ENCODE measurements around the gene CTDSP2.
"Not testable (repeated sequence)": the region's sequence is repeated elsewhere in the genome, so short reads cannot be mapped to it uniquely, and the experiment has no call there.

CTDSP2 gene

DNA sequence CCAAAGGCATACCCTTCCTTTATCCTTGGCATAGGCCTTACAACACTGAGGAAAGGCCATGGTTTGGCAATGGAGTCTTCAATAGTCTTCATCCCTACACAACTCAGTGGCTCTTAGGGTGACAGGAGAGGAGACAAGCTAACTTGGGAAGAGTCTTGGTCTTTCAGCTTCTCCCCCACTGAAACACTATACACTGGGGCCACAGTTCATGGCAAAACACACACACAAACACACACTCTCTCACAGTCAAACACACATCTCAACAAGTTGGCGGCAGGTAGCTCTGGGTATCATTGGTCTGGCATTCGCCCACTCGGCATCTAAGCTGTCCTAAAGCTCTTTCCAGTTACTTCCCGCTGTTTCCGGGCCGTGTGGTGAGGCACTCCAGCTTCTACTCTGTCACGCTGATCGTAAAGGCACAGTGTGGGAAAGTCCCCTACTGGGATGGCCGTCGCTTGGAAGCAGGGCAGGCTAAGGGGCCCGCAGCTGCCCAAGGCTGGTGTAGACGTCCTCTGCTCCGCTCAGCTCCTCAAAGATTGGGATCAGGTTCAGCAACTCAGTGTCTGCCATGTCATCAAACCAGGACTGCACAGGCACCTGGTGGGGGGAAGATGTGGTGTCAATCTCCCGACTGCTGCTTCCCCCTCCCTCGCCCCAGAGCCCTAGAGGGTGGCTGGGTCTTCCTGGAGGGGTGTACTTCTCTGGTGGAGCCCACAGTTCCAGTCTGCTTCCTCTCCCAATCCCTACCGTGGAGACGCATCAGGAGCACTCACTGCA is 23.2 kb downstream of the CTDSP2 start:
- Histone ChIP-seq H3K4me3 (ENCODE audit: low read length) (no peak overlapping the region), H3K27me3 (ENCODE audit: low read depth, low read length) (no peaks in the 10 kb centered on the region), H3K27ac (ENCODE audit: low read length) (no peak overlapping the region), H4K20me1 (ENCODE audit: insufficient read depth, low read length) (no peaks in the 10 kb centered on the region), H3K4me1 (ENCODE audit: low read length) (no peaks in the 10 kb centered on the region), H3K4me2 (ENCODE audit: low read length) (no peak overlapping the region), H3K36me3 (replicated peaks; ENCODE audit: low read depth, low read length) (peaks cover 47% of the 10 kb centered on the region), H3K79me2 (ENCODE audit: low read length) (no peaks in the 10 kb centered on the region), H3K9me3 (ENCODE audit: insufficient read depth, low read length) (no peaks in the 10 kb centered on the region), H2AFZ (ENCODE audit: low read depth, low read length) (no peak overlapping the region), H3K9ac (ENCODE audit: low read length) (no peak overlapping the region)
- TF ChIP-seq, protein P1, sequence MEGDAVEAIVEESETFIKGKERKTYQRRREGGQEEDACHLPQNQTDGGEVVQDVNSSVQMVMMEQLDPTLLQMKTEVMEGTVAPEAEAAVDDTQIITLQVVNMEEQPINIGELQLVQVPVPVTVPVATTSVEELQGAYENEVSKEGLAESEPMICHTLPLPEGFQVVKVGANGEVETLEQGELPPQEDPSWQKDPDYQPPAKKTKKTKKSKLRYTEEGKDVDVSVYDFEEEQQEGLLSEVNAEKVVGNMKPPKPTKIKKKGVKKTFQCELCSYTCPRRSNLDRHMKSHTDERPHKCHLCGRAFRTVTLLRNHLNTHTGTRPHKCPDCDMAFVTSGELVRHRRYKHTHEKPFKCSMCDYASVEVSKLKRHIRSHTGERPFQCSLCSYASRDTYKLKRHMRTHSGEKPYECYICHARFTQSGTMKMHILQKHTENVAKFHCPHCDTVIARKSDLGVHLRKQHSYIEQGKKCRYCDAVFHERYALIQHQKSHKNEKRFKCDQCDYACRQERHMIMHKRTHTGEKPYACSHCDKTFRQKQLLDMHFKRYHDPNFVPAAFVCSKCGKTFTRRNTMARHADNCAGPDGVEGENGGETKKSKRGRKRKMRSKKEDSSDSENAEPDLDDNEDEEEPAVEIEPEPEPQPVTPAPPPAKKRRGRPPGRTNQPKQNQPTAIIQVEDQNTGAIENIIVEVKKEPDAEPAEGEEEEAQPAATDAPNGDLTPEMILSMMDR (IDR thresholded peaks at IDR 0.05; ENCODE audit: low read depth, low read length): no peak
- TF ChIP-seq EZH2phosphoT487 (IDR thresholded peaks at IDR 0.05; ENCODE audit: low read depth): no peak

DNA sequence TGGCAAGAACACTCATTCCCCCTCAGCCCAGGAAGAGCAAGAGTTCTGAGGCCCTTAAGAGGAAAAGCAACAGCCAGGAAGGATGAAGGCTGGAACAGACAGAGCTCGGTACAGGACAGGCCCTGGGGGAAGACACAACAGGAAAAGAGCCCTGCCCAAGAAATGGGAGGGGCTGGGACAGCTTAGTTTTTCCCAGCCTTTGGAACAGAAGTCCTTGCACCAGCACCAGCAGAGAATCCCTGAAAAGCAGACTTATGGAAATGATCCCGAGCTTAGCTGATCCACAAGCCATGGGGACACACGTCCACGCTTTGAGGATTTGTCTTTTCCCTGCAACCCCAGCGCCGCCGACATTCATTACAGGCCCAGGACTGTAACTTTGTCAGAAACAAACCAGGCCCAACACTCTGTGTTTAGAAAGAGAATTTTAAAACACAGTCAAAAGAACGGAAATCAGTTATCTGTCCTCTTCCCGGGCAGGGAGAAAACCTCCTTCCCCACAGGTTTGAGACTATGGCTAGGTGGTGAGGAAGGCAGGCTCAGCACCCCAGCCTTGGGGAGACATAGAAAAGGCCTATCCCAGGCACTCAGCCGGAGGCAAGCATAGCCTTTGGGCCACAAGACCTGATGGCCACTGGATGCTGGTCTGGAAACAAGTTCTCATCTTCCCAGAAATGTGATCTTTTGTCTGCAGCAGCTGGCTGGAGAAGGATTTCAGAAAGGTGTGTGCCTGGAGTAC is 24.0 kb downstream of the CTDSP2 start:
- no peaks in the 10 kb centered on the region for H3K4me1 ChIP-seq (ENCODE audit: low read length)
- no peaks in the 10 kb centered on the region for H4K20me1 ChIP-seq (ENCODE audit: insufficient read depth, low read length)
- no peak overlapping the region for H3K27ac ChIP-seq (ENCODE audit: low read length)
- H3K4me2 ChIP-seq (ENCODE audit: low read length): no peak overlapping the region
- no peaks in the 10 kb centered on the region for H3K9me3 ChIP-seq (ENCODE audit: insufficient read depth, low read length)
- no peaks in the 10 kb centered on the region for H3K27me3 ChIP-seq (ENCODE audit: low read depth, low read length)
- peaks cover 42% of the 10 kb centered on the region for H3K36me3 ChIP-seq (replicated peaks; ENCODE audit: low read depth, low read length)
- H2AFZ ChIP-seq (ENCODE audit: low read depth, low read length): no peak overlapping the region
- no peaks in the 10 kb centered on the region for H3K79me2 ChIP-seq (ENCODE audit: low read length)
- H3K9ac ChIP-seq (ENCODE audit: low read length): no peak overlapping the region
- no peak overlapping the region for H3K4me3 ChIP-seq (ENCODE audit: low read length)
- TF ChIP-seq, protein P1 (IDR thresholded peaks at IDR 0.05; ENCODE audit: low read depth, low read length): no peak
- TF ChIP-seq EZH2phosphoT487 (IDR thresholded peaks at IDR 0.05; ENCODE audit: low read depth): no peak

DNA sequence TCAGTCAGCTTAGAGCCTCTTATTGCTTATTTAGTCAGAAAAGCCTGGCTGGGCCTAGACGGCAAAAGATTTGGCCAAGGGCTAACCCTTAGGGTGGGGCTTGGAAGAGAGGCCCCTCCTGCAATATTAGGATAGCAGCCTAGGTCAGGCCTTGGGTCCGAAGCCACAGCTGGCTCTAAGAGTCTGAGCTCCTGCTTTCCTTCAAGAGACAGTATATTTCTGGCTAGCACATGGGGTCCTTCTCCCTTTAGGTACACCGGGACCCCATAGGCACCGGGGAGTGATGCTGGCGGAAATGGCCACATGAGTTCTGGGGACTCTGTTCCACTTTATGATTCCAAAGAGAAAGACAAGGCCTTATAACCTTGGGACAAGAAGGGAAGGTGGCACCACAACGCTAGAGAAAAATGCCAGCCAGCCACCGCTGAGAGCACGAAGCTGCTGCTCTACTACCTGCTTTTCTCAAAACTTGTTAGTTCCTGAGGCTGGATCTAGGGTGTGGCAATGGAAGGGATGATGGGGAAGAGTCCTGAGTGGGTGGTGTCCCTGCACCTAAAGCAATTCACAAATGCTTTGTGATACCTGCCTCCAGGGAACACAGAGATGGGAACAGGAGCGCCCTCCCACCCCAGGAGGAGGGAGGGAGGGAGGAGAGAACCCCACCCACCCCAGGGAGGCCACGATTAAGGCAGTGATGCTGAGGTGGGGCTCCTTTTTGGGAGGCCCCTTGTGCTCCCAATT is 24.9 kb downstream of the CTDSP2 start:
- H3K9me3 ChIP-seq (ENCODE audit: insufficient read depth, low read length): no peaks in the 10 kb centered on the region
- no peak overlapping the region for H3K27ac ChIP-seq (ENCODE audit: low read length)
- H3K36me3 ChIP-seq (replicated peaks; ENCODE audit: low read depth, low read length): peaks cover 33% of the 10 kb centered on the region
- no peaks in the 10 kb centered on the region for H4K20me1 ChIP-seq (ENCODE audit: insufficient read depth, low read length)
- H3K4me3 ChIP-seq (ENCODE audit: low read length): no peak overlapping the region
- no peaks in the 10 kb centered on the region for H3K79me2 ChIP-seq (ENCODE audit: low read length)
- H3K4me2 ChIP-seq (ENCODE audit: low read length): no peak overlapping the region
- no peak overlapping the region for H2AFZ ChIP-seq (ENCODE audit: low read depth, low read length)
- H3K4me1 ChIP-seq (ENCODE audit: low read length): no peaks in the 10 kb centered on the region
- H3K9ac ChIP-seq (ENCODE audit: low read length): no peak overlapping the region
- TF ChIP-seq EZH2phosphoT487 (IDR thresholded peaks at IDR 0.05; ENCODE audit: low read depth): no peak
- TF ChIP-seq, protein P1 (IDR thresholded peaks at IDR 0.05; ENCODE audit: low read depth, low read length): no peak
- H3K27me3 ChIP-seq (ENCODE audit: low read depth, low read length): no peaks in the 10 kb centered on the region

DNA sequence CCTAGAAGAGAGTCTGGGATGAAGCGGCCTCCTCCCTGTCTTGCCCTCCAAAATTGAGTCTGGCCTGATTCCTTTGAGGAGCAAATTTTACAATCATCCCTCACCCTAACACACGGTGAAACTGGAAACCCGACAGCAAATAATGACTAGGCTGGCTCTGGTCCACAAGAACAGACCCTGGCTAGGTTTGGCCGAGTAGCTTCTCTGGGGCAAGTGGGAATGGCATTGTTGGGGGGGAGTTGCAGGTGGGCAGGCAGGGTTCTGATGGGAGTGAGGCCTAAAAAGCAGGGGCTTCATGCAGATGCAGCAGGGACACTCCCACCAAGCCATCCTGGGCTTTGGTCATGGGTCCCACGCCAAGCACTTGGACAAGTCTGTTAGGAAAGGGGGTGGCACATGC is 25.5 kb downstream of the CTDSP2 start:
- not testable (repeated sequence) for H4K20me1 ChIP-seq (ENCODE audit: insufficient read depth, low read length); H3K79me2 ChIP-seq (ENCODE audit: low read length); H3K9me3 ChIP-seq (ENCODE audit: insufficient read depth, low read length); H2AFZ ChIP-seq (ENCODE audit: low read depth, low read length); H3K4me1 ChIP-seq (ENCODE audit: low read length); H3K4me3 ChIP-seq (ENCODE audit: low read length); H3K9ac ChIP-seq (ENCODE audit: low read length); H3K4me2 ChIP-seq (ENCODE audit: low read length); H3K27me3 ChIP-seq (ENCODE audit: low read depth, low read length); H3K27ac ChIP-seq (ENCODE audit: low read length)
- peaks cover 28% of the 10 kb centered on the region for H3K36me3 ChIP-seq (replicated peaks; ENCODE audit: low read depth, low read length)

DNA sequence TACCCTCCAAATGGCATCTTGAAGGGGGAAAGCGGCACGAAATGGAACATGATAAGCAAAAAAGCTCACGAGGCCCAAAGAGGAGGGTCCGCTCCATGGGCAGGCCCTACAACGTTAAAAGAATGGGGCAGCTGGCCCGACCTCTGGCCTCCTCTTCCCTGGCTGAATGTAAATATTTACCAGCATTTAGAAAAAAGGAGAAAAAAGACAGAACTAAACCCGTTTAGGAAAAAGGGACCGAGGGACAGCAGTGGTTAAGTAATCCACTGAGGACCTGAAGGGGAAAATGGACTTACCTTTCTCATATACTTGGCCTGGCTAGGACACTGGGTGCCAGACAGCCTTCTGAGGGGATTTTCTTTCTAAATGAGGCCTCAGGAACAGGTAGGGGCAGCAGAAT is 26.4 kb downstream of the CTDSP2 start:
- not testable (repeated sequence) for H3K27ac ChIP-seq (ENCODE audit: low read length)

DNA sequence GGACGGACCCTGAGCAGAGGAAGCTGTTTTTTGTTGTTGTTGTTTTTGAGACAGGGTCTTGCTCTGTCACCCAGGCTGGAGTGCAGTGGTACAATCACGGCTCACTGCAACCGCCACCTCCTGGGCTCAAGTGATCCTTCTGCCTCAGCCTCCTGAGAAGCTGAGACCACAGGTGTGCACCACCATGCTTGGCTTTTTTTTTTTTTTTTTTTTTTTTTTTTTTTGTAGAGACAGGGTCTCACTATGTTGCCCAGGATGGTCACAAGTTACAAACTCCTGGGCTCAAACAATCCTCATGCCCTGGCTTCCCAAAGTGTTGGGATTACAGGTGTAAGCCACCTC is 28.6 kb downstream of the CTDSP2 start:
- H2AFZ ChIP-seq (ENCODE audit: low read depth, low read length); H3K4me2 ChIP-seq (ENCODE audit: low read length); H3K9ac ChIP-seq (ENCODE audit: low read length); H3K79me2 ChIP-seq (ENCODE audit: low read length); H3K4me1 ChIP-seq (ENCODE audit: low read length); H3K4me3 ChIP-seq (ENCODE audit: low read length); H3K27ac ChIP-seq (ENCODE audit: low read length); H3K9me3 ChIP-seq (ENCODE audit: insufficient read depth, low read length); H3K27me3 ChIP-seq (ENCODE audit: low read depth, low read length); H4K20me1 ChIP-seq (ENCODE audit: insufficient read depth, low read length): not testable (repeated sequence)
- H3K36me3 ChIP-seq (replicated peaks; ENCODE audit: low read depth, low read length): peaks cover 11% of the 10 kb centered on the region

More for the DNA sequence above, 26.4 kb downstream of the CTDSP2 start:
- not testable (repeated sequence) for H3K4me1 ChIP-seq (ENCODE audit: low read length); H4K20me1 ChIP-seq (ENCODE audit: insufficient read depth, low read length); H3K79me2 ChIP-seq (ENCODE audit: low read length); H3K4me3 ChIP-seq (ENCODE audit: low read length); H2AFZ ChIP-seq (ENCODE audit: low read depth, low read length); H3K9ac ChIP-seq (ENCODE audit: low read length); H3K9me3 ChIP-seq (ENCODE audit: insufficient read depth, low read length); H3K27me3 ChIP-seq (ENCODE audit: low read depth, low read length); H3K4me2 ChIP-seq (ENCODE audit: low read length)
- peaks cover 23% of the 10 kb centered on the region for H3K36me3 ChIP-seq (replicated peaks; ENCODE audit: low read depth, low read length)
